IMR-90 (cell line): ENCODE results near the gene LHFPL6. TPM values are rescaled to one million over a fixed set of nuclear protein-coding genes. Genes with fewer than 3 reads are reported as not detected.
A peak's percentile ranks its signal among the peaks of the same experiment; 100 is the strongest.

Source experiments
- ATAC-seq: fragments of 200-7000 bp; cut with Tn5 transposase; 2 replicates; pipeline ENCODE4 v1.9.1; 2020; ENCODE audit warnings: low read depth, mild to moderate bottlenecking, moderate library complexity
- BruUV-seq: library from RNA; stranded (reverse); fragments of 400-500 nt; replicated peaks from 2 replicates; lab custom pipeline; 2021; lab: Mats Ljungman, UMichigan
- CTCF ChIA-PET: fragments of 300-600 bp; formaldehyde crosslinking; extraction: SDS; loops from one replicate; lab custom pipeline; 2021; ENCODE audit warnings: antibody characterized with exemption; lab: Yijun Ruan, JAX
- POLR2A ChIA-PET: fragments of 300-600 bp; sonication (Branson Sonifier 250); formaldehyde crosslinking; loops from one replicate; lab custom pipeline; 2022; ENCODE audit warnings: antibody characterized with exemption; ENCODE audit not compliant: unreplicated experiment; lab: Charles Lee
- DNase-seq: peaks from one replicate; pipeline ENCODE4 v3.0.0; 2013
- H2AFZ ChIP-seq: replicated peaks from 2 replicates; pipeline ENCODE3; 2013; ENCODE audit warnings: low read length, mild to moderate bottlenecking; ENCODE audit not compliant: poor library complexity
- H2AK5ac ChIP-seq: 2 replicates; pipeline ENCODE4 v1.6.1; 2013; ENCODE audit warnings: low read depth, low read length, inconsistent platforms
- H2AK9ac ChIP-seq: replicated peaks from 2 replicates; pipeline ENCODE3; 2013; ENCODE audit warnings: mild to moderate bottlenecking, low read depth, low read length, moderate library complexity; ENCODE audit not compliant: poor library complexity
- H2BK120ac ChIP-seq: 2 replicates; pipeline ENCODE4 v1.6.1; 2013; ENCODE audit warnings: low read depth, low read length, inconsistent platforms
- H2BK15ac ChIP-seq: 3 replicates; pipeline ENCODE4 v1.6.1; 2013; ENCODE audit warnings: low read depth, low read length, inconsistent platforms
- H2BK20ac ChIP-seq: 2 replicates; pipeline ENCODE4 v1.6.1; 2013; ENCODE audit warnings: low read depth, mild to moderate bottlenecking, inconsistent platforms, low read length, moderate library complexity
- H2BK5ac ChIP-seq: 2 replicates; pipeline ENCODE4 v1.6.1; 2013; ENCODE audit warnings: mild to moderate bottlenecking, low read depth, low read length, inconsistent platforms; ENCODE audit not compliant: poor library complexity, severe bottlenecking
- H3K14ac ChIP-seq: replicated peaks from 2 replicates; pipeline ENCODE4 v1.6.1; 2013; ENCODE audit warnings: low read depth, low read length, inconsistent platforms
- H3K18ac ChIP-seq: 2 replicates; pipeline ENCODE4 v1.6.1; 2013; ENCODE audit warnings: low read depth, low read length, control low read depth
- H3K23ac ChIP-seq: 2 replicates; pipeline ENCODE4 v1.6.1; 2013; ENCODE audit warnings: low read depth, low read length, inconsistent platforms
- H3K27ac ChIP-seq: 2 replicates; pipeline ENCODE4 v1.5.1; 2013; ENCODE audit warnings: mild to moderate bottlenecking, control low read depth, low read length; ENCODE audit not compliant: insufficient read depth
- H3K27me3 ChIP-seq: 2 replicates; pipeline ENCODE4 v1.6.1; 2013; ENCODE audit warnings: low read length; ENCODE audit not compliant: control insufficient read depth, insufficient read depth
- H3K36me3 ChIP-seq: 2 replicates; pipeline ENCODE4 v1.6.1; 2013; ENCODE audit warnings: low read length, mixed read lengths; ENCODE audit not compliant: control insufficient read depth, insufficient read depth
- H3K4ac ChIP-seq: 2 replicates; pipeline ENCODE4 v1.6.1; 2013; ENCODE audit warnings: low read depth, low read length, inconsistent platforms
- H3K4me1 ChIP-seq: 2 replicates; pipeline ENCODE4 v1.6.1; 2013; ENCODE audit warnings: low read length, mixed read lengths; ENCODE audit not compliant: control insufficient read depth, insufficient read depth
- H3K4me2 ChIP-seq: 2 replicates; pipeline ENCODE4 v1.6.1; 2013; ENCODE audit warnings: low read depth, mild to moderate bottlenecking, control low read depth, low read length, moderate library complexity
- H3K4me3 ChIP-seq: 2 replicates; pipeline ENCODE4 v1.5.1; 2013; ENCODE audit warnings: low read depth, mild to moderate bottlenecking, control low read depth, low read length, moderate library complexity; ENCODE audit not compliant: insufficient read depth
- H3K56ac ChIP-seq: 2 replicates; pipeline ENCODE4 v1.6.1; 2013; ENCODE audit warnings: low read length, inconsistent platforms; ENCODE audit not compliant: insufficient read depth; ENCODE audit errors: extremely low read depth
- H3K79me1 ChIP-seq, 2 experiments: 2 replicates each; pipeline ENCODE4 v1.6.1; 2013; ENCODE audit warnings: low read length in 2 of 2, inconsistent platforms in 1 of 2, low read depth in 1 of 2
- H3K9ac ChIP-seq: 2 replicates; pipeline ENCODE4 v1.6.1; 2013; ENCODE audit warnings: low read depth, low read length, control low read depth
- H3K9me1 ChIP-seq: 2 replicates; pipeline ENCODE4 v1.6.1; 2013; ENCODE audit warnings: low read length, inconsistent platforms; ENCODE audit not compliant: insufficient read depth
- H3K9me3 ChIP-seq: 2 replicates; pipeline ENCODE4 v1.6.1; 2013; ENCODE audit warnings: low read length; ENCODE audit not compliant: control insufficient read depth, insufficient read depth
- H4K20me1 ChIP-seq: 2 replicates; pipeline ENCODE4 v1.6.1; 2013; ENCODE audit warnings: low read length, inconsistent platforms; ENCODE audit not compliant: insufficient read depth
- H4K5ac ChIP-seq: 2 replicates; pipeline ENCODE4 v1.6.1; 2013; ENCODE audit warnings: mild to moderate bottlenecking, low read depth, low read length, control low read depth
- H4K8ac ChIP-seq, 2 experiments: 2 replicates each; pipeline ENCODE4 v1.6.1; 2013; ENCODE audit warnings: low read depth in 2 of 2, low read length in 2 of 2, control low read depth in 1 of 2, inconsistent platforms in 1 of 2
- H4K91ac ChIP-seq: 2 replicates; pipeline ENCODE4 v1.6.1; 2013; ENCODE audit warnings: low read depth, low read length, inconsistent platforms; ENCODE audit not compliant: insufficient read depth
- BHLHE40 ChIP-seq: fragments of 150-350 bp; IDR thresholded peaks from 2 replicates; pipeline ENCODE4 v1.6.1; 2016; ENCODE audit warnings: mild to moderate bottlenecking, low read depth, low read length
- CHD1 ChIP-seq: IDR thresholded peaks from 2 replicates; pipeline ENCODE4 v1.6.1; 2012; ENCODE audit warnings: low read depth, low read length, improper control_type of control experiment
- CTCF ChIP-seq: conservative IDR thresholded peaks from 2 replicates; pipeline ENCODE4 v1.5.1; 2012; ENCODE audit warnings: mild to moderate bottlenecking, low read depth, low read length, improper control_type of control experiment
- ELK1 ChIP-seq: fragments of 150-350 bp; IDR thresholded peaks from 2 replicates; pipeline ENCODE4 v1.6.1; 2016; ENCODE audit warnings: low read depth, mild to moderate bottlenecking, low read length, moderate library complexity, borderline replicate concordance
- FOS ChIP-seq: fragments of 150-350 bp; IDR thresholded peaks from 2 replicates; pipeline ENCODE4 v1.6.1; 2016; ENCODE audit warnings: low read depth, low read length
- MAFK ChIP-seq: IDR thresholded peaks from 2 replicates; pipeline ENCODE4 v1.6.1; 2012; ENCODE audit warnings: low read depth, low read length, improper control_type of control experiment
- MAZ ChIP-seq: IDR thresholded peaks from 2 replicates; pipeline ENCODE4 v1.6.1; 2012; ENCODE audit warnings: low read depth, mild to moderate bottlenecking, low read length, improper control_type of control experiment, moderate library complexity, borderline replicate concordance
- MXI1 ChIP-seq: IDR thresholded peaks from 2 replicates; pipeline ENCODE4 v1.6.1; 2012; ENCODE audit warnings: low read depth, mild to moderate bottlenecking, low read length, moderate library complexity, borderline replicate concordance
- NFE2L2 ChIP-seq: fragments of 150-350 bp; IDR thresholded peaks from 2 replicates; pipeline ENCODE4 v1.6.1; 2016; ENCODE audit warnings: low read depth, mild to moderate bottlenecking, low read length
- POLR2A ChIP-seq: IDR thresholded peaks from 2 replicates; pipeline ENCODE4 v1.6.1; 2012; ENCODE audit warnings: mild to moderate bottlenecking, low read depth, low read length
- RAD21 ChIP-seq: IDR thresholded peaks from 2 replicates; pipeline ENCODE4 v1.6.1; 2012; ENCODE audit warnings: low read length, improper control_type of control experiment
- RCOR1 ChIP-seq: IDR thresholded peaks from 2 replicates; pipeline ENCODE4 v1.6.1; 2012; ENCODE audit warnings: mild to moderate bottlenecking, low read length, improper control_type of control experiment; ENCODE audit not compliant: insufficient replicate concordance
- RFX5 ChIP-seq: IDR thresholded peaks from 2 replicates; pipeline ENCODE4 v1.8.0; 2012; ENCODE audit warnings: low read depth, mild to moderate bottlenecking, low read length, moderate library complexity
- USF2 ChIP-seq: fragments of 150-350 bp; IDR thresholded peaks from 2 replicates; pipeline ENCODE4 v1.6.1; 2017; ENCODE audit warnings: mild to moderate bottlenecking, antibody characterized with exemption, low read length, low read depth
- WGBS, 2 experiments: methylation state at CpG; one replicate each; pipeline versions ENCODE4 v1.1.5 to v1.1.7; 2013; ENCODE audit warnings: missing lambda C conversion rate in 2 of 2; ENCODE audit not compliant: insufficient read length in 1 of 2; ENCODE audit errors: extremely low coverage in 2 of 2; 5-methylcytosine and 5-hydroxymethylcytosine counted together
- dilution Hi-C: fragments of 300-500 bp; cut with HindIII; formaldehyde crosslinking; loops from one replicate; pipeline ENCODE4 v1.14.3; 2018; ENCODE audit warnings: low sequenced_read_pairs; ENCODE audit not compliant: unreplicated experiment
- in situ Hi-C: fragments of 300-500 bp; cut with MboI; formaldehyde crosslinking; loops from 3 replicates; pipeline ENCODE4 v1.14.3; 2019; ENCODE audit warnings: low sequenced_read_pairs, inconsistent platforms, mixed read lengths
- intact Hi-C: fragments of 100-400 bp; cut with micrococcal nuclease; formaldehyde crosslinking; loops from 2 replicates; pipeline ENCODE4 v1.10.0; 2022
- polyA plus RNA-seq, 3 experiments: library from polyadenylated mRNA; depleted of rRNA; stranded (reverse); fragments of >200 nt; gene quantifications; 2 replicates each; pipeline ENCODE4 v1.2.3, GENCODE V29; 2012; ENCODE audit warnings: low replicate concordance in 1 of 3
- total RNA-seq: library from RNA; depleted of rRNA; stranded (reverse); fragments of >200 nt; gene quantifications from 2 replicates; pipeline ENCODE4 v1.2.3, GENCODE V29; 2012

LHFPL6 gene
- total and polyA plus RNA-seq, 2 of the 4 experiments (the other 2 are of a cell fraction): 24.7 to 36.1 TPM

- H3K79me1 ChIP-seq: peaks cover 18 to 42% of the 10 kb centered on the region in 2 experiments; a peak in 2 of 4 replicates
- no peak overlapping the region for H4K5ac ChIP-seq
- H2BK120ac ChIP-seq: peak overlapping the region; percentile 8; the same call in 1 of the 2 replicates
- no peak overlapping the region for H4K8ac ChIP-seq
- intact Hi-C loops (no loop called here), dilution Hi-C loops (no loop called here), in situ Hi-C loops (no loop called here)
- no peak overlapping the region for H2AFZ ChIP-seq
- peaks cover 7% of the 10 kb centered on the region for H3K4me1 ChIP-seq
- ATAC-seq (no peak), DNase-seq (no peak)
- BruUV-seq: no TSS peak
- H2BK15ac ChIP-seq: no peak overlapping the region
- no peak overlapping the region; the same call in 1 of the 2 replicates for H2AK5ac ChIP-seq
- H3K9me3 ChIP-seq: no peaks in the 10 kb centered on the region
- TF ChIP-seq RCOR1 (no peak), BHLHE40 (no peak), CHD1 (no peak), MXI1 (no peak), ELK1 (no peak), POLR2A (no peak), MAFK (no peak), MAZ (no peak), FOS (no peak), RAD21 (no peak), NFE2L2 (no peak), USF2 (no peak), RFX5 (no peak), CTCF (no peak)
- no peak overlapping the region for H2AK9ac ChIP-seq
- H3K14ac ChIP-seq: no peak overlapping the region
- no peak overlapping the region for H3K4me2 ChIP-seq
- CTCF ChIA-PET: no interaction called here
- no peak overlapping the region for H2BK5ac ChIP-seq
- H3K9me1 ChIP-seq: peaks cover 9% of the 10 kb centered on the region
- no peak overlapping the region for H3K9ac ChIP-seq
- no peak overlapping the region for H3K27ac ChIP-seq
- peak overlapping the region; percentile 36; the same call in 1 of the 2 replicates for H3K4ac ChIP-seq
- no peak overlapping the region for H2BK20ac ChIP-seq
- no peak overlapping the region; the same call in 1 of the 2 replicates for H3K18ac ChIP-seq
- no peak overlapping the region for H3K4me3 ChIP-seq
- POLR2A ChIA-PET: no interaction called here
- no peaks in the 10 kb centered on the region; the same call in 1 of the 2 replicates for H4K20me1 ChIP-seq
- no peaks in the 10 kb centered on the region for H3K36me3 ChIP-seq
- no peaks in the 10 kb centered on the region for H3K27me3 ChIP-seq
- no peak overlapping the region for H3K23ac ChIP-seq
- no CpG with 5 or more reads among the region's 7 CpGs for WGBS, 2 experiments
- no peak overlapping the region for H4K91ac ChIP-seq
- H3K56ac ChIP-seq: no peak overlapping the region
These were observed 66.1 kb downstream of the LHFPL6 start for GRCh38 chr13:39536906-39537305.
